Measurements from ENCODE around the gene NTPCR.

The NTPCR gene

DNA sequence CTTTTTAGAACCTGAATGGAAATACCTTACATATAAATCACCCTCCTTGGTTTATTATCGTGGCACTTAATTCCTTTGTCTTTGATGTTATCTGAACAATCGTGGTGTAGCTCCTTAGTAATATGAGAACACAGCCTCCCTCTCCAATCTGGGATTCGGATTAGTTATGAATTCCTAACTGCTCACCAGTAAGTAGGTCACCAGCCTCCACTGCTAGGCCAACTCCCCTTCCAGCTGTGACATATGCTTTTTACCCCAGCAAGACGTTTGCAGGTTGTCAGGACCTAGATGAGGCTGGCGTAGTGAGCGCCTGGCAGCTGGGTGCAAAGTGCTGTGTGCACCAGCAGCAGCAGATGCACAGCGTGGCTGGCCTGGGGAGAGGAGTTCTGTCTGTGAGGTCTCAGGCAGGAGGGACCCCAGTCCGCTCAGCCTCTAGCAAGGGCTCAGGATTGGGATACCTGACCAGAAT, 38.2 kb downstream of the NTPCR start:
- H3K18ac ChIP-seq (ENCODE audit: low read length): no peak overlapping the region
- H2BK120ac ChIP-seq (ENCODE audit: low read depth, low read length): no peak overlapping the region
- H2BK15ac ChIP-seq (replicated peaks; ENCODE audit: low read depth): no peak overlapping the region
- H3K4ac ChIP-seq (ENCODE audit: low read depth, low read length): no peak overlapping the region
- no peaks in the 10 kb centered on the region for H3K36me3 ChIP-seq (ENCODE audit: control insufficient read depth, insufficient read depth, low read length)
- no peak for DNase-seq
- no peak overlapping the region for H3K56ac ChIP-seq (ENCODE audit: low read length)
- H3K4me2 ChIP-seq (ENCODE audit: low read length): no peak overlapping the region
- no peak overlapping the region for H3K23ac ChIP-seq (ENCODE audit: low read length)
- no peak overlapping the region for H3K9ac ChIP-seq (ENCODE audit: low read length)
- no peaks in the 10 kb centered on the region for H3K79me1 ChIP-seq (ENCODE audit: low read length)
- H4K8ac ChIP-seq (ENCODE audit: low read depth, low read length): no peak overlapping the region
- H3K27me3 ChIP-seq (ENCODE audit: insufficient read depth, low read length, poor library complexity): no peaks in the 10 kb centered on the region
- H3K4me3 ChIP-seq (ENCODE audit: low read length): no peak overlapping the region
- no peak overlapping the region for H2BK5ac ChIP-seq (ENCODE audit: low read length)
- no peaks in the 10 kb centered on the region for H3K4me1 ChIP-seq (ENCODE audit: control insufficient read depth, low read depth, low read length)
- H3K27ac ChIP-seq (ENCODE audit: low read depth, low read length): no peak overlapping the region
- H2AK5ac ChIP-seq (ENCODE audit: low read length): no peak overlapping the region
- H4K5ac ChIP-seq (ENCODE audit: low read length): no peak overlapping the region
- no peaks in the 10 kb centered on the region for H3K79me2 ChIP-seq (ENCODE audit: control insufficient read depth, insufficient read depth, low read length)
- no CpG with 5 or more reads among the region's 8 CpGs for WGBS (ENCODE audit: extremely low coverage, insufficient coverage, low lambda C conversion rate)

DNA sequence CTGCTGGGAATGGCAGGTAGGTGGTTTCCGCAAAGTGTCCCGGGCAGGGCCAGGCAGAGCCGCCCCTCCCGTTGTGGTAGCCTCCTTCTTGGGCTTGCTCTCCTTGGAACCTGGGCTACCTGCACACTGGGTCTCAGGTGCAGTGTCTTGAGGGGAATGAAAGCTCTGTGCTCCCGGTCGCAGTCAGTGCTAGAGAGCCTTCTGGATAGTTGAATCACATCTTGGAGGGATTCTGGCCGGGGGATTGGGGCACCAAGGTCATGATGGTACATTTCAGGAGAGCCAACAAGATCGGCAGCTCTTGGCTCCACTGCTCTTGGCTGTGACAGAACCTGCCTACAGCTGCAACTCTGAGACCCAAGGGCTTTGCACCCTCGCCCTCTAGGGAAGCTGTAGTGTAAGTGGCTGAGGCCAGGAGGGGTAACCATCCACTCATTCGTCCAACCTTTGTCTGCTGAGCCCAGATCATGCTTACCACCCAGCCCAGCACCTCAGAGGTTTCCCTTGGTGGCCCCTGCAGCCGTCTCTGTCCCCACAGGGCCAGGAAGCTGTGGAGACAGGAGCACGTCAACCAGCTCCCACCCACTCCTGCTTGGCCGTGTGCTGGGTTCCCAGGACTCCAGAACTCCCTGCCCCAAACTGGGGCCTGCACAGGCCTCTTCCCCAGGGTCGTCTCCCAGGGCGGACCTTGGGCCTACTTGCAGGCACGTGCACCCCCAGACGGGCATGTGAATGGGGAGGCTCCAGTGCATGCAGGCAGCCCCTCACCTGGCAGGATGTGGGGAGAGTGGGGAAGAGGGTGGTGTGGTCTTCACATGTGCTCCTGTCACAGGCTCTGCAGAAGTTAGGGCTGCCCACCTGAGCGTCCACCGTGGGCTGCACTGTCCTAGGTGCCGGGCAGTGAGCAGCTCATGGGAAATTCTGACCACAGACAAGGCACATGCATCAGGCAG, 40.0 kb downstream of the NTPCR start:
- Histone ChIP-seq H2BK15ac (replicated peaks; ENCODE audit: low read depth) (no peak overlapping the region), H3K18ac (ENCODE audit: low read length) (no peak overlapping the region), H4K8ac (ENCODE audit: low read depth, low read length) (no peak overlapping the region), H2AK5ac (ENCODE audit: low read length) (no peak overlapping the region), H4K5ac (ENCODE audit: low read length) (no peak overlapping the region), H3K4me2 (ENCODE audit: low read length) (no peak overlapping the region), H3K4ac (ENCODE audit: low read depth, low read length) (no peak overlapping the region), H3K79me1 (ENCODE audit: low read length) (no peaks in the 10 kb centered on the region), H3K36me3 (ENCODE audit: control insufficient read depth, insufficient read depth, low read length) (no peaks in the 10 kb centered on the region), H2BK120ac (ENCODE audit: low read depth, low read length) (no peak overlapping the region), H2BK5ac (ENCODE audit: low read length) (no peak overlapping the region), H3K56ac (ENCODE audit: low read length) (no peak overlapping the region), H3K23ac (ENCODE audit: low read length) (no peak overlapping the region), H3K4me1 (ENCODE audit: control insufficient read depth, low read depth, low read length) (no peaks in the 10 kb centered on the region), H3K79me2 (ENCODE audit: control insufficient read depth, insufficient read depth, low read length) (no peaks in the 10 kb centered on the region), H3K27ac (ENCODE audit: low read depth, low read length) (no peak overlapping the region), H3K27me3 (ENCODE audit: insufficient read depth, low read length, poor library complexity) (no peaks in the 10 kb centered on the region), H3K9ac (ENCODE audit: low read length) (no peak overlapping the region), H3K4me3 (ENCODE audit: low read length) (no peak overlapping the region)
- WGBS (ENCODE audit: extremely low coverage, insufficient coverage, low lambda C conversion rate): no CpG with 5 or more reads among the region's 20 CpGs
- no peak for DNase-seq

DNA sequence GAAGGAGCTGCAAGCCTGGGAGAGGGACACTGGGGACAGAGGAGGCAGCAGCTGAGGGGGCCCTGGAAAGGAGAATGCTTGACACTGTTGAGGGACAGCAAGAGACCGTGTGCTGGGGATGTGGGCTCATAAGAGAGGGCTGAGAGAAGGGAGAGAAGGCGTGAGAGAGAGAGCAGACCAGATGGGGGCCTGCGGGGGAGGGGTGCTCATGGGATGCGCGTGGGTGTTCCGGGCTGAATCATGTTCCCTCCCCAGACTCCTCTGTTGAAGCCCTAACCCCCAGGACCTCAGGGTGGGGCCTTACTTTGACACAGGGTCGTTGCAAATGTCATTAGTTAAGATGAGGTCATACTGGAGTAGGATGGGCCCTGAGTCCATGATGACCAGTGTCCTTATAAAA, 40.8 kb downstream of the NTPCR start:
- no peak overlapping the region for H2BK15ac ChIP-seq (replicated peaks; ENCODE audit: low read depth)
- H2BK5ac ChIP-seq (ENCODE audit: low read length): no peak overlapping the region
- no peaks in the 10 kb centered on the region for H3K4me1 ChIP-seq (ENCODE audit: control insufficient read depth, low read depth, low read length)
- no peaks in the 10 kb centered on the region for H3K27me3 ChIP-seq (ENCODE audit: insufficient read depth, low read length, poor library complexity)
- no peak overlapping the region for H4K8ac ChIP-seq (ENCODE audit: low read depth, low read length)
- H3K79me1 ChIP-seq (ENCODE audit: low read length): no peaks in the 10 kb centered on the region
- no CpG with 5 or more reads among the region's 7 CpGs for WGBS (ENCODE audit: extremely low coverage, insufficient coverage, low lambda C conversion rate)
- no peaks in the 10 kb centered on the region for H3K36me3 ChIP-seq (ENCODE audit: control insufficient read depth, insufficient read depth, low read length)
- H3K4me2 ChIP-seq (ENCODE audit: low read length): no peak overlapping the region
- H3K4ac ChIP-seq (ENCODE audit: low read depth, low read length): no peak overlapping the region
- no peak overlapping the region for H2AK5ac ChIP-seq (ENCODE audit: low read length)
- H3K27ac ChIP-seq (ENCODE audit: low read depth, low read length): no peak overlapping the region
- H3K9ac ChIP-seq (ENCODE audit: low read length): no peak overlapping the region
- H3K18ac ChIP-seq (ENCODE audit: low read length): no peak overlapping the region
- H2BK120ac ChIP-seq (ENCODE audit: low read depth, low read length): no peak overlapping the region
- H3K79me2 ChIP-seq (ENCODE audit: control insufficient read depth, insufficient read depth, low read length): no peaks in the 10 kb centered on the region
- no peak overlapping the region for H3K23ac ChIP-seq (ENCODE audit: low read length)
- H3K4me3 ChIP-seq (ENCODE audit: low read length): no peak overlapping the region
- H3K56ac ChIP-seq (ENCODE audit: low read length): no peak overlapping the region
- no peak overlapping the region for H4K5ac ChIP-seq (ENCODE audit: low read length)
- no peak for DNase-seq

DNA sequence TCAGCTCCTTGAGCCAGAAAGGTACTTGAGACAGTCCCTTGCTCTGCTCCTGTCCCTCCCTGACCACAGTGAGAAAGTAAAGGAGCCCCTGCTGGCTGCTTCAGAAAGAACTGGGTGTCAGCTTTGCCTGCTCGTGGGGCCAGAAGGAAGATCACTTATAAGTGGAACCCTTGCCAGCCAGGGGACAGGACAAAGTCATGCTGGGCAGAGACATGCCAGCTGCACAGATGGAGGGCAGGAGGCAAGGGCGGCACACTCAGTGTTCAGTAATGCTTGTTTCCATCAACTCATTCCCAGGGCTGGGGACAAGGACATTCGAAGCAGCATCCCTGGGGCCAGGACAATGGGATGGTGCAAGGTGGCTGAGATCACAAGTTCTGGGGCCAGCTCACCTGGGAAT, 41.8 kb downstream of the NTPCR start:
- Histone ChIP-seq H3K56ac (ENCODE audit: low read length) (no peak overlapping the region), H3K23ac (ENCODE audit: low read length) (no peak overlapping the region)
- WGBS (ENCODE audit: extremely low coverage, insufficient coverage, low lambda C conversion rate): no CpG with 5 or more reads among the region's 3 CpGs

DNA sequence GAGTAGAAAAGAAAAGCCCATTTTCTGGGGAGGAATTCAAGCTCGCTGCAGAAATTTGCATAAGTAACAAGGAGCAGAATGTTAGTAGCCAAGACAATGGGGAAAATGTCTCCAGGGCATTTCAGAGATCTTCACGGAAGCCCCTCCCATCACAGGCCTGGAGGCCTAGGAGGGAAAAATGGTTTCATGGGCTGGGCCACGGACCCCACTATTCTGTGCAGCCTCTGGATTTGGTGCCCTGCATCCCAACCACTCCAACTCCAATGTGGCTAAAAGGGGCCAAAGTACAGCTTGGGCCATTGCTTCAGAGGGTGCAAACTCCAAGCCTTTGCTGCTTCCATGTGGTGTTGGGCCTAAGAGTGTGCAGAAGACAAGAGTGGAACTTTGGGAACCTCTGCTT, 43.1 kb downstream of the NTPCR start:
- no peak overlapping the region for H3K9ac ChIP-seq (ENCODE audit: low read length)
- H3K4ac ChIP-seq (ENCODE audit: low read depth, low read length): no peak overlapping the region
- no peaks in the 10 kb centered on the region for H3K36me3 ChIP-seq (ENCODE audit: control insufficient read depth, insufficient read depth, low read length)
- no peaks in the 10 kb centered on the region for H3K27me3 ChIP-seq (ENCODE audit: insufficient read depth, low read length, poor library complexity)
- no peak for DNase-seq
- no peak overlapping the region for H3K4me2 ChIP-seq (ENCODE audit: low read length)
- H3K4me1 ChIP-seq (ENCODE audit: control insufficient read depth, low read depth, low read length): no peaks in the 10 kb centered on the region
- H3K4me3 ChIP-seq (ENCODE audit: low read length): no peak overlapping the region
- H4K8ac ChIP-seq (ENCODE audit: low read depth, low read length): no peak overlapping the region
- no CpG with 5 or more reads among the region's 3 CpGs for WGBS (ENCODE audit: extremely low coverage, insufficient coverage, low lambda C conversion rate)
- H3K18ac ChIP-seq (ENCODE audit: low read length): no peak overlapping the region
- no peak overlapping the region for H2BK15ac ChIP-seq (replicated peaks; ENCODE audit: low read depth)
- no peaks in the 10 kb centered on the region for H3K79me1 ChIP-seq (ENCODE audit: low read length)
- no peak overlapping the region for H3K27ac ChIP-seq (ENCODE audit: low read depth, low read length)
- H3K79me2 ChIP-seq (ENCODE audit: control insufficient read depth, insufficient read depth, low read length): no peaks in the 10 kb centered on the region
- H4K5ac ChIP-seq (ENCODE audit: low read length): no peak overlapping the region
- no peak overlapping the region for H2BK5ac ChIP-seq (ENCODE audit: low read length)
- no peak overlapping the region for H3K23ac ChIP-seq (ENCODE audit: low read length)
- H2BK120ac ChIP-seq (ENCODE audit: low read depth, low read length): no peak overlapping the region
- H3K56ac ChIP-seq (ENCODE audit: low read length): no peak overlapping the region
- H2AK5ac ChIP-seq (ENCODE audit: low read length): no peak overlapping the region

More for the DNA sequence above, 41.8 kb downstream of the NTPCR start:
- DNase-seq: no peak
- H3K4me1 ChIP-seq (ENCODE audit: control insufficient read depth, low read depth, low read length): no peaks in the 10 kb centered on the region
- H3K4me3 ChIP-seq (ENCODE audit: low read length): no peak overlapping the region
- no peak overlapping the region for H3K18ac ChIP-seq (ENCODE audit: low read length)
- no peak overlapping the region for H2BK120ac ChIP-seq (ENCODE audit: low read depth, low read length)
- no peaks in the 10 kb centered on the region for H3K27me3 ChIP-seq (ENCODE audit: insufficient read depth, low read length, poor library complexity)
- H3K9ac ChIP-seq (ENCODE audit: low read length): no peak overlapping the region
- no peak overlapping the region for H3K4ac ChIP-seq (ENCODE audit: low read depth, low read length)
- no peak overlapping the region for H2BK5ac ChIP-seq (ENCODE audit: low read length)
- no peak overlapping the region for H4K8ac ChIP-seq (ENCODE audit: low read depth, low read length)
- H4K5ac ChIP-seq (ENCODE audit: low read length): no peak overlapping the region
- H3K79me2 ChIP-seq (ENCODE audit: control insufficient read depth, insufficient read depth, low read length): no peaks in the 10 kb centered on the region
- H2AK5ac ChIP-seq (ENCODE audit: low read length): no peak overlapping the region
- H2BK15ac ChIP-seq (replicated peaks; ENCODE audit: low read depth): no peak overlapping the region
- H3K36me3 ChIP-seq (ENCODE audit: control insufficient read depth, insufficient read depth, low read length): no peaks in the 10 kb centered on the region
- H3K4me2 ChIP-seq (ENCODE audit: low read length): no peak overlapping the region
- no peak overlapping the region for H3K27ac ChIP-seq (ENCODE audit: low read depth, low read length)
- no peaks in the 10 kb centered on the region for H3K79me1 ChIP-seq (ENCODE audit: low read length)
